AG04450 (cell line): ENCODE results near the gene PSMG2. TPM values are rescaled to one million over a fixed set of nuclear protein-coding genes. Genes with fewer than 3 reads are reported as not detected.

Experiments used
- CTCF ChIA-PET: fragments of 300-600, 350-600 bp; formaldehyde crosslinking; extraction: SDS; loops from one replicate; lab custom pipeline; 2022; ENCODE audit warnings: antibody characterized with exemption, inconsistent platforms; lab: Charles Lee
- POLR2A ChIA-PET: fragments of 350-600 bp; formaldehyde crosslinking; extraction: SDS; loops from one replicate; lab custom pipeline; 2021; ENCODE audit warnings: antibody characterized with exemption, inconsistent platforms; lab: Yijun Ruan, JAX
- DNase-seq: peaks from one replicate; pipeline ENCODE4 v3.0.0-alpha.2; 2011; ENCODE audit warnings: low read depth, low spot score
- H3K27ac ChIP-seq: one replicate; pipeline ENCODE4 v1.5.1; 2012; ENCODE audit warnings: low read depth, low read length, control low read depth
- H3K27me3 ChIP-seq: one replicate; pipeline ENCODE4 v1.6.0; 2012; ENCODE audit warnings: low read length; ENCODE audit not compliant: control insufficient read depth, insufficient read depth
- H3K4me3 ChIP-seq: 2 replicates; pipeline ENCODE4 v1.5.1; 2011; ENCODE audit warnings: mild to moderate bottlenecking, low read depth, low read length, control low read depth
- H3K9me3 ChIP-seq: 2 replicates; pipeline ENCODE4 v1.5.1; 2012; ENCODE audit warnings: low read length; ENCODE audit not compliant: control insufficient read depth, insufficient read depth
- polyA plus RNA-seq: library from polyadenylated mRNA; depleted of rRNA; stranded (reverse); fragments of >200 nt; gene quantifications from 2 replicates; pipeline ENCODE4 v1.2.3, GENCODE V29; 2011
- TF ChIP-seq, protein P1 (sequence below): IDR thresholded peaks from 2 replicates; pipeline ENCODE4 v1.5.1; 2011; ENCODE audit warnings: low read depth, low read length, control low read depth, inconsistent platforms

The PSMG2 gene
- polyA plus RNA-seq, 1 experiment = 96.2 TPM

GRCh38 chr18:12766986-12767433, 64.2 kb downstream of the PSMG2 start:
- TF ChIP-seq, protein P1, sequence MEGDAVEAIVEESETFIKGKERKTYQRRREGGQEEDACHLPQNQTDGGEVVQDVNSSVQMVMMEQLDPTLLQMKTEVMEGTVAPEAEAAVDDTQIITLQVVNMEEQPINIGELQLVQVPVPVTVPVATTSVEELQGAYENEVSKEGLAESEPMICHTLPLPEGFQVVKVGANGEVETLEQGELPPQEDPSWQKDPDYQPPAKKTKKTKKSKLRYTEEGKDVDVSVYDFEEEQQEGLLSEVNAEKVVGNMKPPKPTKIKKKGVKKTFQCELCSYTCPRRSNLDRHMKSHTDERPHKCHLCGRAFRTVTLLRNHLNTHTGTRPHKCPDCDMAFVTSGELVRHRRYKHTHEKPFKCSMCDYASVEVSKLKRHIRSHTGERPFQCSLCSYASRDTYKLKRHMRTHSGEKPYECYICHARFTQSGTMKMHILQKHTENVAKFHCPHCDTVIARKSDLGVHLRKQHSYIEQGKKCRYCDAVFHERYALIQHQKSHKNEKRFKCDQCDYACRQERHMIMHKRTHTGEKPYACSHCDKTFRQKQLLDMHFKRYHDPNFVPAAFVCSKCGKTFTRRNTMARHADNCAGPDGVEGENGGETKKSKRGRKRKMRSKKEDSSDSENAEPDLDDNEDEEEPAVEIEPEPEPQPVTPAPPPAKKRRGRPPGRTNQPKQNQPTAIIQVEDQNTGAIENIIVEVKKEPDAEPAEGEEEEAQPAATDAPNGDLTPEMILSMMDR = no peak
- Histone ChIP-seq H3K27ac (no peak overlapping the region), H3K4me3 (no peak overlapping the region), H3K27me3 (no peaks in the 10 kb centered on the region), H3K9me3 (no peaks in the 10 kb centered on the region)
- no peak for DNase-seq
- CTCF ChIA-PET = interaction anchor here (0.6 to 2.2 kb wide), 3 partner anchors 24 to 168 kb away, joined by 4 to 5 read pairs (median 4); no protein-coding TSS in a partner anchor
- POLR2A ChIA-PET = interaction anchor here (1.2 kb wide), 1 partner anchor 117 kb away, joined by 4 read pairs; the partner anchor contains the start of gene PTPN2

GRCh38 chr18:12767580-12768155, 64.8 kb downstream of the PSMG2 start:
- Histone ChIP-seq H3K27ac (no peak overlapping the region), H3K9me3 (no peaks in the 10 kb centered on the region), H3K27me3 (no peaks in the 10 kb centered on the region), H3K4me3 (no peak overlapping the region)
- DNase-seq = no peak
- TF ChIP-seq, protein P1 = no peak
- POLR2A ChIA-PET = no interaction called here
- CTCF ChIA-PET = interaction anchor here (0.6 to 2.2 kb wide), 3 partner anchors 23 to 96 kb away, joined by 3 to 5 read pairs (median 4); no protein-coding TSS in a partner anchor

- no peak for DNase-seq
- POLR2A ChIA-PET = interaction anchor here (0.5 to 0.6 kb wide), 2 partner anchors 95 to 115 kb away, joined by 3 read pairs; partner anchors contain the start of gene PTPN2
- TF ChIP-seq, protein P1 = no peak
- no peaks in the 10 kb centered on the region for H3K9me3 ChIP-seq
- no peak overlapping the region for H3K4me3 ChIP-seq
- no peaks in the 10 kb centered on the region for H3K27me3 ChIP-seq
- H3K27ac ChIP-seq = no peak overlapping the region
- CTCF ChIA-PET = interaction anchor here (1.1 to 2.2 kb wide), 4 partner anchors 24 to 126 kb away, joined by 3 to 4 read pairs (median 3); no protein-coding TSS in a partner anchor
Measured at GRCh38 chr18:12768625-12769024, 65.8 kb downstream of the PSMG2 start.

DNA sequence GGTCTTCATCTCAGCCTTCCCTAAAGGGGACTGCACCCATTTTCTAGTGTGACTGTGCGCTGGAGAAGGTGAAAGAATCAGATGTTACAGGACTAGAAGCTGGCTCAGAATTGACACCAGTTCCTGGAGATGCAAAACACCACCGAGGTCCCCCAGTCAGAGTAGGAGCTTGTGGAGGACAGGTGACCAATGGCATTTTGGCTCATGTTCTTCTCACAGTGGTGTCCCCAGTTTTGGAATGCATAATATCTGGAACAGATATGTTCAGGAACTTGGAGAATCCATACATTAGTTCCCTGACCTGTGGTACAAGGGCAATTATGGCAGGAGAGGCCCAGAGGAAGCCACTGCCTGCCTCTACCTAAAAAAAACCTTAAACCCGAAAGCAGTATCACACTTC, 66.3 kb downstream of the PSMG2 start:
- TF ChIP-seq, protein P1 = no peak
- no peaks in the 10 kb centered on the region for H3K27me3 ChIP-seq
- no peaks in the 10 kb centered on the region for H3K9me3 ChIP-seq
- ChIA-PET CTCF (interaction anchor here (1.1 to 2.2 kb wide), 4 partner anchors 24 to 125 kb away, joined by 3 to 4 read pairs (median 3); no protein-coding TSS in a partner anchor), POLR2A (interaction anchor here (0.6 kb wide), 1 partner anchor 115 kb away, joined by 3 read pairs; the partner anchor contains the start of gene PTPN2)
- no peak overlapping the region for H3K4me3 ChIP-seq
- DNase-seq = no peak
- no peak overlapping the region for H3K27ac ChIP-seq
